Cardiac muscle cell (in vitro differentiated cells and primary cell): ENCODE results near the gene SEPHS1. TPM values are rescaled to one million over a fixed set of nuclear protein-coding genes. Genes with fewer than 3 reads are reported as not detected.

ENCODE experiments used
- DNase-seq, 2 donors: peaks; one replicate each; pipeline versions ENCODE4 v3.0.0 to v3.0.0-alpha.2; 2010 to 2017; ENCODE audit warnings: low read depth in 1 of 2, low spot score in 1 of 2
- H3K27ac ChIP-seq: fragments of 200-600 bp; sonication (generic); 2 replicates; pipeline ENCODE4 v1.5.1; 2016
- H3K27me3 ChIP-seq: fragments of 200-600 bp; sonication (generic); 2 replicates; pipeline ENCODE4 v1.6.0; 2016; ENCODE audit warnings: control low read depth
- H3K36me3 ChIP-seq: fragments of 200-600 bp; sonication (generic); 2 replicates; pipeline ENCODE4 v1.5.1; 2016; ENCODE audit warnings: control low read depth
- H3K4me1 ChIP-seq: fragments of 200-600 bp; sonication (generic); 2 replicates; pipeline ENCODE4 v1.8.1; 2017; ENCODE audit warnings: low read depth, mild to moderate bottlenecking, mixed run types
- H3K4me3 ChIP-seq: fragments of 200-600 bp; sonication (generic); 2 replicates; pipeline ENCODE4 v1.5.1; 2016; ENCODE audit warnings: mild to moderate bottlenecking
- H3K9me3 ChIP-seq: fragments of 200-600 bp; sonication (generic); 2 replicates; pipeline ENCODE4 v1.5.1; 2017; ENCODE audit warnings: low read depth, mild to moderate bottlenecking, control low read depth
- polyA plus RNA-seq: library from polyadenylated mRNA; unstranded; fragments of >200 nt; fragmentation: Nextera tagmentation; extraction: Ambion mirVana; gene quantifications from 2 replicates; pipeline ENCODE4 v1.2.1, GENCODE V29; 2016
- total RNA-seq: library from RNA; depleted of rRNA; stranded (reverse); fragments of >200 nt; gene quantifications from 2 replicates; pipeline ENCODE4 v1.2.3, GENCODE V29; 2016
- TF ChIP-seq, protein P1 (sequence below): IDR thresholded peaks from 2 replicates; pipeline ENCODE4 v1.5.1; 2012; ENCODE audit warnings: low read depth, mild to moderate bottlenecking, low read length

The SEPHS1 gene
- total and polyA plus RNA-seq, 2 experiments from 2014 or later: 69.5 to 99.7 TPM

DNA sequence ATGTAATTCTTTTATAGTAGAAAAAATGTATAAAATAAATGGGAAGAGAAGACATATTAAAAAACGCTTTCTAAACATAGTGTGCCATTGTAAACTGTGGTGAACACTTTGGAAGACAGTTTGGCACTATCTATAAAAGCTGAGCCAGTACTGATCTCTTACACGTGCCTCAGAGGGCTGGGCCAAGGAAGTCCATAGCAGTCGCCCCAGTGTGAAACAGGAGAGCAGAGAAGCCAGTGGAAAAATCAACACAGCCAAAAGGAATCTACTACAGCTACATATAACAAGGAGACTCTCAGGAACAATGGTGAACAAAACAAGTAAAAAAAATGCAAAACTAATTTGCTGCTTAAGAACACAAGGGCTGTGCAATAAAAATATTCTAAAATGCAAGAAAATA lies 20.6 kb downstream of the SEPHS1 start:
- Histone ChIP-seq H3K36me3 (peaks cover 80% of the 10 kb centered on the region), H3K4me1 (no peaks in the 10 kb centered on the region), H3K9me3 (no peaks in the 10 kb centered on the region), H3K4me3 (no peak overlapping the region), H3K27ac (no peak overlapping the region), H3K27me3 (no peaks in the 10 kb centered on the region)
- DNase-seq: no peak
- TF ChIP-seq, protein P1, sequence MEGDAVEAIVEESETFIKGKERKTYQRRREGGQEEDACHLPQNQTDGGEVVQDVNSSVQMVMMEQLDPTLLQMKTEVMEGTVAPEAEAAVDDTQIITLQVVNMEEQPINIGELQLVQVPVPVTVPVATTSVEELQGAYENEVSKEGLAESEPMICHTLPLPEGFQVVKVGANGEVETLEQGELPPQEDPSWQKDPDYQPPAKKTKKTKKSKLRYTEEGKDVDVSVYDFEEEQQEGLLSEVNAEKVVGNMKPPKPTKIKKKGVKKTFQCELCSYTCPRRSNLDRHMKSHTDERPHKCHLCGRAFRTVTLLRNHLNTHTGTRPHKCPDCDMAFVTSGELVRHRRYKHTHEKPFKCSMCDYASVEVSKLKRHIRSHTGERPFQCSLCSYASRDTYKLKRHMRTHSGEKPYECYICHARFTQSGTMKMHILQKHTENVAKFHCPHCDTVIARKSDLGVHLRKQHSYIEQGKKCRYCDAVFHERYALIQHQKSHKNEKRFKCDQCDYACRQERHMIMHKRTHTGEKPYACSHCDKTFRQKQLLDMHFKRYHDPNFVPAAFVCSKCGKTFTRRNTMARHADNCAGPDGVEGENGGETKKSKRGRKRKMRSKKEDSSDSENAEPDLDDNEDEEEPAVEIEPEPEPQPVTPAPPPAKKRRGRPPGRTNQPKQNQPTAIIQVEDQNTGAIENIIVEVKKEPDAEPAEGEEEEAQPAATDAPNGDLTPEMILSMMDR: no peak

- TF ChIP-seq, protein P1: no peak
- Histone ChIP-seq H3K27ac (no peak overlapping the region), H3K36me3 (peaks cover 60% of the 10 kb centered on the region), H3K4me1 (no peaks in the 10 kb centered on the region), H3K4me3 (no peak overlapping the region), H3K9me3 (no peaks in the 10 kb centered on the region), H3K27me3 (no peaks in the 10 kb centered on the region)
- DNase-seq: no peak
Measured at GRCh38 chr10:13322615-13323148, 25.4 kb downstream of the SEPHS1 start.

- no peak for DNase-seq
- no peak overlapping the region for H3K4me3 ChIP-seq
- TF ChIP-seq, protein P1: no peak
- H3K27me3 ChIP-seq: no peaks in the 10 kb centered on the region
- H3K27ac ChIP-seq: no peak overlapping the region
- H3K9me3 ChIP-seq: no peaks in the 10 kb centered on the region
- H3K4me1 ChIP-seq: no peaks in the 10 kb centered on the region
- H3K36me3 ChIP-seq: peaks cover 53% of the 10 kb centered on the region
Measured at GRCh38 chr10:13321576-13321975, 26.5 kb downstream of the SEPHS1 start.

DNA sequence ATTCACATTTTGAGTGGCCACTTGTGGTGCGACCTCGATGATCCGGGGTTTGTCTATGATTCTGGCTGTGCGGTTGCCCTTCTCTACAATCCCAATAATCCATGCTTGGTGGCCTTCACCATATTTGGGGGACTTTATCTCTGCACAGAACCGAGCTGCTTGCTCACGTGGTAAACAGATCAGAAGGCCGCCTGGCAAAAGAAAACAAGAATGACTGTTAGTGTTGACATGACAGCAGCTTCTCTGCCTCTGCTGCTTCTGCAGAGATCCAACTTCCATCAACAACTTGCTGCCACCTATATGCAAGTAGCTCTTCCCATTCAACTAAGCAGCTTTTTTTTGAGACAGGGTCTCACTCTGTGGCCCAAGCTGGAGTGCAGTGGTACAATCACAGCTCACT lies 28.9 kb downstream of the SEPHS1 start:
- H3K27me3 ChIP-seq: no peaks in the 10 kb centered on the region
- no peak for DNase-seq
- no peak overlapping the region for H3K4me3 ChIP-seq
- TF ChIP-seq, protein P1: no peak
- peak overlapping the region; percentile 34 for H3K27ac ChIP-seq
- peaks cover 33% of the 10 kb centered on the region for H3K36me3 ChIP-seq
- no peaks in the 10 kb centered on the region for H3K4me1 ChIP-seq
- H3K9me3 ChIP-seq: no peaks in the 10 kb centered on the region

GRCh38 chr10:13317474-13317873 lies 30.6 kb downstream of the SEPHS1 start:
- peaks cover 23% of the 10 kb centered on the region for H3K36me3 ChIP-seq
- H3K4me3 ChIP-seq: no peak overlapping the region
- no peak overlapping the region for H3K27ac ChIP-seq
- H3K27me3 ChIP-seq: no peaks in the 10 kb centered on the region
- TF ChIP-seq, protein P1: no peak
- no peaks in the 10 kb centered on the region for H3K9me3 ChIP-seq
- no peaks in the 10 kb centered on the region for H3K4me1 ChIP-seq
- no peak for DNase-seq
